ENCODE data around the gene PTGFR.

Gene PTGFR

DNA sequence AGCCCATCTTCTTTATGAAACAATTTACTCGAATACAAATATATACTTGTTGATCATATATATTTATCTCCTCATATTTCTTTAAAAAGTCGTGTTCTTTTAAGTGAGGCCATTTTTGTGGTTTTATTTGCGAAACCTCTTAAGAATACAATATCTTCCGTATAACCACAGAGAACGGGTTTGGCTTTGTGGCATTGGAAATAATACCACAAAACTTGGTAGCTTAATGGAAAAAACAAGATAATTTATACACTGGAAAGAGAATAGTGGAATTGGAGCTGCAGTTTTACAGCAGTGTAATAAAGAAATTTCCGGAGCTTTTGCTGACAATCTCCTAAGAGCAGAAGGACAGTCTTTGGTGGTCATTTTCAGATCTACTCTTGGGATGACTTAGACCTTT, 29.4 kb downstream of the PTGFR start:
- no peak for DNase-seq (ENCODE audit: low read depth, low spot score)

DNA sequence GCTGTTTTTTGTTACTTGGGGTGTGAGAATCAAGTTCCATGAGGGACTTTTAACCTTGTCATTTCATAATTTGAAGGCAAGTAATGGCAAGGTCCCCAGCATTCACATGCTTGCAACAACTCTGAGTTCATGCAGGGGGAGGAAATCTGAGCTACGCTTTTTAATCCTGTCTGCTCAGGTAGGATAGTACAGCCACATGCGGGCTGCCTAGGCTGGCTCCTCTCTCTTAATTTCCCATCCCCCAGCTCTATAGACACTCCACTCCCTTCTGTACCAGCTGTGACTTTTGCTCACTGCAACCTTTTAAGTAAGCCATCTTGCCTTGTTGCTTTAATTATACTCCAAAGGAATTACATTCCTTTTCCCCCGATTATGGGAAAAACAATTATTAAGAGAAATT, 30.1 kb downstream of the PTGFR start:
- no peak for DNase-seq (ENCODE audit: low read depth, low spot score)

GRCh38 chr1:78522136-78522535, 31.4 kb downstream of the PTGFR start:
- DNase-seq (ENCODE audit: low read depth, low spot score), result no peak

DNA sequence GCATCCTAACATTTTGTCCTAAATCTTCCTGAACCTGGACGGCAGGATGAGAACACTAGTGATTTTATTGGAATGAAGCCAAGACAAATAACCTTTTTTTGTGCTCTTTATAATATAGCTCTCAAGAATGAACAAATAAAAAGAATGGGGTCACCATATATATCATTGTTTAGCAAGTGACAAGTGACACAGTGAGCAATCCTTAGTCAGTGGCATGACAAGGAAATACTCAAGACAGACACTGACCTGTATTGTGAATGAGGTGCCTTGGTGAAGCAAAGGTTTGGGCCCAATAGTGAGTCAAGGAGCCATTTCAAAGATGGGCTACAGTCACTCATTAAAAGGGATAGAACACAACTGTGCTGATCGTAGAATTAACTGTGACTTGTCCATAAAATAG, 35.7 kb downstream of the PTGFR start:
- no peak for DNase-seq (ENCODE audit: low read depth, low spot score)

GRCh38 chr1:78527706-78528105, 36.9 kb downstream of the PTGFR start:
- no peak for DNase-seq (ENCODE audit: low read depth, low spot score)

GRCh38 chr1:78533527-78533926, 42.8 kb downstream of the PTGFR start:
- DNase-seq (ENCODE audit: low read depth, low spot score), result no peak

- DNase-seq (ENCODE audit: low read depth, low spot score), result no peak
These were observed 44.5 kb downstream of the PTGFR start for GRCh38 chr1:78535286-78535685.

GRCh38 chr1:78536427-78536826, 45.7 kb downstream of the PTGFR start:
- DNase-seq (ENCODE audit: low read depth, low spot score), result no peak

DNA sequence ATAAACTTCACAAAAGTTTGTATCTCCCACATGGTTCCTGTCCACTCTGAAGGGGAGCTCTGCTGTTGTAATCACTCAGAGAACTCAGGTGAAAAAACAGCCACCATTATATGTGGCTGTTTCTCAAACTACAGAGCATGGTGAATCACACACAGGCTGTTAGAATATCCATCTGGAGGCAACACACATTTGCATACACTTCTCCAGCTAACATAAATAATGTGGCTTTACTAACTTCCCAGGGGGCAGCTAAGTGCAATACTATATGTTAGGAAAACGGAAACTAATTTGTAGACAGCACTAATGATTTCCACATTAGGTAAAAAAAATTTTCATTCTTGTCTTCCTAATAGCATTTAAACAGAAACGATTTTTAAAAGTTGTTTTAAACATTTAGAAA, 49.3 kb downstream of the PTGFR start:
- no peak for DNase-seq (ENCODE audit: low read depth, low spot score)

GRCh38 chr1:78541479-78541878, 50.7 kb downstream of the PTGFR start:
- DNase-seq (ENCODE audit: low read depth, low spot score), result no peak

DNA sequence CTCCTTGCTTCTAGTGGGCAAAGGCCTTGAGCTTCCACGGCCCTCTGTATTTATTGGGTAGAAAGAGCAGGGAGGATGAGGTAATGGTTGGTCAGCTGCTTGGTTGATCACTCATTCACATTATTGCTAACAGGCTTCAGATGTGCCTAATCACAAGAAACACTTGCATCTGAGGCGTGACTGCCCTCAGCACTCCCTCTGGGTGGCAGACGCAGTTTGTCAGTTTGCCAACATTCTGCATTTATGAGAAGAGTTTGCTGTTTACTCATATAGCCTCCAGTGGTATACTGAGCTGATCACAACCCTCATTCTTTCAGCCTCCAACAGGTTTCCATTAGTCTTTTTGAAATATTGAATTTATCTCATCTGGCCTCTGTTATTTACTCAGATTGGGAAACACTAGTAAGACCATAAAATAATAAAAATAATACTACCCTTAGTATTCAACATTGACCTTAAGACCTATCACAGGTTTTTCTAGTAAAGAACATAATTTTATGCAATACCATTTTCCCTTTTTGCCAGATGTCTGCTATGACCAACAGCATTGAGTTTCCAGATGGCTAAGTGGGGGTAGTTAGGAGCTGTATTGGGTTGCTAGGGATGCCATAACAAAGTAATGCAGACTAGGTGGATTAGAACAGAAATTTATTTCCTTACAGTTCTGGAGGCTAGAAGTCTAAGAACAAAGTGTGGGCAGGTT, 53.3 kb downstream of the PTGFR start:
- no peak for DNase-seq (ENCODE audit: low read depth, low spot score)

GRCh38 chr1:78547081-78547480, 56.3 kb downstream of the PTGFR start:
- DNase-seq (ENCODE audit: low read depth, low spot score), result no peak

DNA sequence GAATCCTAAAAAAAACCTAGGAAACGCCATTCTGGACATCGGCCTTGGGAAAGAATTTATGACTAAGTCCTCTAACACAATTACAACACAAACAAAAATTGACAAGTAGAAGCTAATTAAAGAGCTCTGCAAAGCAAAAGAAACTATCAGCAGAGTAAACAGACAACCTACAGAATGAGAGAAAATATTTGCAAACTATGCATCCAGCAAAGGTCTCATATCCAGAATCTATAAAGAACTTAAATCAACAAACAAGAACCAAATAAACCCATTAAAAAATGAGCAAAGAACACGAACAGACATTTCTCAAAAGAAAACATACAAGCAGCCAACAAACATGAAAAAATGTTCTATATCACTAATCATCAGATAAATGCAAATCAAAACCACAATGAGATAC, 58.6 kb downstream of the PTGFR start:
- DNase-seq (ENCODE audit: low read depth, low spot score), result no peak

DNA sequence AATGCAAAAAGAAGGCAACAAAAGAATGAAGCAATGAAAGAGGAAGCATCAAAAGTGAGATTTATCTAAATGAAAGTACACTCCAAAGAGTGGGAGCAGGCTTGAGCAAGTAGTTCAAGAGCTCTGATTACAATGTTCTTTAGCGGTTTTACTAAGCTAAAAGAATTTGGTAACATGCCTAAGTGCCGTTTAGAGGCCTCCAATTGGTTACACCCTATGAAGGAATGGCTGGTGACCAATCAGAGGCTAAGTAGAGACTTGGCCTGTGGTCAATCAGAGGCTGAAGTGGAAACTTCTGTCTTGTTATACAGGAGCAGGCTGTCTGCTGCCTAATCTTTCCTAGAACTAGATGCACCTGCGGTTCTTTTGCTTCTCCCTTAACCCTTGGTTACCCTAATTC, 59.1 kb downstream of the PTGFR start:
- no peak for DNase-seq (ENCODE audit: low read depth, low spot score)

GRCh38 chr1:78553859-78554258, 63.1 kb downstream of the PTGFR start:
- DNase-seq (ENCODE audit: low read depth, low spot score), result no peak

DNA sequence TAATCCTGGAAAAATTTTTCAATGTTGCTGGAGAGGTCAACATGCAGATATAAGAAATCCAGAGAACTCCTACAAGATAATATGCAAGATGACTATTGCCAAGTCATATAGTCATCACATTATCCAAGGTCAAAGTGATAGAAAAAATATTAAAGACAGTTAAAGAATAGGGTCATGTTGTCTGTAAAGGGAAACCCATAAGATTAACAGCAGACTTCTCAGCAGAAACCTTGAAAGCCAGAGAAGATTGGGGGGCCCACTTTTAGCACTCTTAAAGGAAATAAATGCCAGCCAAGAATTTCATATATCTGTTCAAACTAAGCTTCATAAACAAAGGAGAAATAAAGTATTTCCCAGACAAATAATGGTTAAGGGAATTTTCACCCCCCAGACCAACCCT, 64.1 kb downstream of the PTGFR start:
- no peak for DNase-seq (ENCODE audit: low read depth, low spot score)

DNA sequence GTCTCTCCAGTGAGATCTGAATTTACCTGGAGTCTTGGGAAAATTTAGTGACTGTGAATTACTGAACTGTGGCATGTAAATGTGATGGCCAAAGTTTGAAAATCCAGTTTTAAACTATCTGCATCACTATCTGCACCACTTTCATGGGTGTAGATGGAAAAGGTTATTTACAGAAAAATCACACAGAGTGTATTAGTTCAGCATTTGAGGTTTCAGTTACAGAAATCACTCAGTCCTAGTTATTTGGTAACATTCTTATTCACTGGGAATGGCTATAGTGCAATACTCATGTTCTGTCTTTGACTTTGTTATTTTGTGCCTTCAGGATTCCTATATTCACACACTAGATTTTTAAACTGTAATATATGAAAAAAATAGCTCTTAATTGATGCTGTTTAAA, 68.9 kb downstream of the PTGFR start:
- DNase-seq (ENCODE audit: low read depth, low spot score), result no peak

DNA sequence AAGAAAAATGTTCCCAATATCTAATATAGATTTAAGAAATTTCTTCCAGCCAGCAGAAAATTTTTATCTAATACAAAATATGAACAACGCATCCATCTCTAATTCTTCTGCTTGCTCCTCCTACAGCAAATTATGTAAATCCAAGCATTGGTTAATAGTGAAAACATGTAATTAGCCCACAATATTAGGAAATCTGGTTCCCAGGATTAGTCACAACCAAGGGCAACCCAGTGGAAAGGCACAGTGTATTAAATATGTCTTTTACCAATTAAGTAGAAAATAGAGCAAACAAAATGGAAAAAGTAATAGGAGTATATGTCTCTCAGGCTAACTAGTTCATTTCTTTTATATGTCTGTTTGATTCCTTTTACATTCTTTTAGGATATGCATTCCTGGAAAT, 70.0 kb downstream of the PTGFR start:
- DNase-seq (ENCODE audit: low read depth, low spot score), result no peak

DNA sequence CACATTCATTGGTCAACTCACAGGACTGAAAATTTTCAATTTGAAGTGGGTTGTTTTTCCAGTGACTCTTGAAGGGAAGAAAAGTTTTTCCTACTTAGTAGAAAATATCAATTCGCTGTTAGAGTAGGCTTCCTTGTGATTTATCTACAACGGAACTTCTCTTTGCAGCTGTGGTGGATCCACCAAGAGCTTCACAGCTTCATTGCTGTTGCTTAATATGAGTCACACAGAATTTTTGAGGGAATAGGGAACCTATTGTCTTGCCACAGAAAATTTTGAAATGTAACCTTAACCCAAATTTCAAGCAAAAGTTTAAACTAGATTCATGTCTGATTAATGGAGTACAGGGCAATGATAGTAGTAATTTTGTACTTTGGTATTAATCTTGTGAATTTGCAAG, 71.1 kb downstream of the PTGFR start:
- no peak for DNase-seq (ENCODE audit: low read depth, low spot score)

DNA sequence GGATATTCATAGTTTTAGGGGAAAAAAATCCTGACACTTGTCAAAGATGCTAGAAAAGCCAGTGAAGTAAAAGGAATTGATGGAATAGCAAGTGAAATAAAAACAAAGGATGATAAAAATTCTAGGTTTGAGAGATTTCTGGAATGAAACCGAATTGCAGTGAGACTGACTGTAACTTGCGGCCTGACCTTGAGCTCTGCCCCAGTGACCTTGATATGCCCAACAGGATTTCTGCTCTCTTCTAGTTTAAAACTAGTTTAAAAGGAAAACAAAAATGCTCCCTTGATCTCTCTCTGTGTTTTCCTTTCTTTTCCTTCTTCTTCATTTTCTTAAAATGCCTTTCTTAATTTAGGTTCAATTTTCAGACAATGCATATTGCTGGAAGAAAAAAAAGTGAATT, 74.6 kb downstream of the PTGFR start:
- DNase-seq (ENCODE audit: low read depth, low spot score), result no peak

DNA sequence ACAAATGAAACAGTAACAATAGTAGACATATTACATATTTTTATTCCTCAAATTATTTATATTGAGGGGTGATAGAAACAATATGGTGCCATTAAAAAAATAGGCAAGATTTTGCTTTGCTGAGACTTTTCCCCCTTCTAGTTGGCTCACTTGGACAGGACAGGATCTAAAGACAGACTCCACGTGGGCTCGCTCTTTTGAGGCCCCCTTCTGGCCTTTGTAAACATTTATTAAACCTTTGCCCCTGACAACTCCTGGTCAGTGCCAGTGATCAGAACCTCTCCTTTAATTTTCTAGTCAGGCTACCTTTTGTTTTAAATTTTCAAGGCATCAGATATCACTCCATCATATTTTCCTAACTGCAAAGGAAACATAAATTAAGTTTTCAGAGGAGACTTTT, 79.8 kb downstream of the PTGFR start:
- no peak for DNase-seq (ENCODE audit: low read depth, low spot score)

DNA sequence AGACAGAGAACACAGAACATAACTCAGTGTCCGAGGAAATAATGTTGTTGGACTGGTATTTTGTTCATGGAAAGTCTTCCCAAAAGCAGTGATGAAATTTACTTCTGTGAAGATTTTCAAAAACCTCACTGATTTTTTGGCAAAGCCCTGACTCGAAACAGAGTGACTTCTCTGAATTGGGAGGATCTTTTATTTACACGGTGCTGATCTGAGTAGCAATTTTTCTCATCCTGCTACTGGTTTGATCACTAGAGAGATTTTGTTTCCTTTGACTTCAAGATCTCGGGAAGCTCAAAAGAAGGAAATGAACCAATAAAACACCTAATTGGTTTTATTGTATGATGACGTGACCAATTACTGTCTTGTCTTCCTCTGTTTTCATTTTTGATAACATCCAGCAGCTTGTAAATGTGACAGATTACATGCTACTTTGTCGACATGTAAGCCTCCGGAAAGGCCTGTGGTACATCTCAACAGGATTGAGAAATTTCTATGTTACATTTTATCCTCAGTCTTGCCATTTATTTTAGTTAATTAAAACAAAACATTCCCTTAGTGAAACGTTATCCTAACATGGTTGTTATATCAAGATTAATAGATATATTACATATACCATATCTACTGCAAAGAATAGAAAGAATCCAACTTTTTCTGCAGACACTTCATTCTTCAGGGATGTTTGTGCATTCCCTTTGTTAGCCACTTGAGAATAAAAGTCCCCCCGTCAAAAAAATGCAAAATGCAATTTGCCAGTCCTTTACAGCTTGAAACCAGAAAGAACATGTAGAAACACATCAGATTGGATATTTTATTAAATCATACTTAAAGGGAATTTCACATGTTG, 86.7 kb downstream of the PTGFR start:
- DNase-seq (ENCODE audit: low read depth, low spot score), result no peak

DNA sequence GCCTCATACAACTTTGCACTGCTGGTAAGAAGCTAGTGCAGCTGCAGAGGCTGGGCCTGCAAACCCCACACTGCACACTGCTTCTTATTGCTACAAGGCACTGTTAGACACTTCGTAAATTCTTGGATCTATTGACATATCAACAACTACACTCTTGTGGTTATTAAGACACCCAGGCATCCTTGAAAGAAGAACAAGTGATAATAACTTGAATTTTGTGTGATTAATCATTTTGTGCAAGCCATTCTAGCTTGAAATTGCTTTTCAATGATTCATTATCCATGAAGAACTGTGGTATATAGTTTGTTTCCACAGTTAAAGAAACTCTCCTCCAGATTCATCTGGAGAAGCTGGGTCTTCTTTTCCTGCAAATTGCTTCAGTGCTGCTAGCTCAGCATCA, 95.8 kb downstream of the PTGFR start:
- no peak for DNase-seq (ENCODE audit: low read depth, low spot score)

All from smooth muscle cell of the brain vasculature (primary cell).